Non-pigmented ciliary epithelial cell (primary cell): ENCODE results near the gene TMEM272.

Experiments used
- DNase-seq: peaks from one replicate; pipeline ENCODE4 v3.0.0-alpha.2; 2010; ENCODE audit warnings: low read depth

TMEM272 gene

GRCh38 chr13:51849145-51850101, 4.4 kb upstream of the TMEM272 start:
- no peak for DNase-seq

GRCh38 chr13:51848674-51849073, 3.7 kb upstream of the TMEM272 start:
- no peak for DNase-seq

- DNase-seq: no peak
Measured at GRCh38 chr13:51846756-51847155, 1.8 kb upstream of the TMEM272 start.

DNA sequence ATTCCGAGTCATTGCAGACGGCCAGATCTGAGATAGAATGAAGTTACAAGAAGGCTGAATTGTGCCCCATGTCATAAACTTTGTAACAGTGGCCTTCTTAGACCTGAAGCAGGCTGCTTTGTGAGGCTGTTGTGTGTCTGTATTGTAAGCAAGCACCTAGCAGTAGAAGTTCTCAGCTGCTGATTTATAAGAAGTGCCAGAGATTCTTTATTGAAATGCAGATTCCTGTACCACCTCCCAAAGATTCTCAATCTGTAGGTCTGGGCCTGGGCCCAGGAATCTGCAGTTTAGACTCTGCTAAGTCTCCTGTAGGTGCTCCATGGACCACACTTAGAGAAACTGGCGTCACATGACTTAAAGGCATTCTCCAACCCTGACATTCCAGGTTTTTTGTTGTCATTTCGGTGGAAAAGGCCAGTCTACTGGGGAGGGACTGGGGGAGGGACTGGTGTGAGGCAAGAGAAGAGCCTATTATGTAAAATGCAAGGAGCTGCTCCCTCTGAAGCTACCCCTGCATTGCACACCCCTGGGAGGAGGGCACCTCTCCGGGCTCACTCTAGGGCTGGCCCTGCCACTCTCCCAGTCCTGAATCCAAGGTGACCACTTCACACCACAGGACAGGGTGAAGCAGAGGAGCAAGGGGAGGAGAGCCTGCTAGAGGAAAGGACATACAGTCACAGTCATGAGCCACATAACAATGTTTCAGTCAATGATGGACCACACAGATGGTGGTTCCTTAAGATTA, 769 bp upstream of the TMEM272 start:
- no peak for DNase-seq

GRCh38 chr13:51843529-51843928, 1.4 kb downstream of the TMEM272 start:
- no peak for DNase-seq

GRCh38 chr13:51841732-51842131, 3.2 kb downstream of the TMEM272 start:
- DNase-seq: no peak

GRCh38 chr13:51840917-51841316, 4.1 kb downstream of the TMEM272 start:
- DNase-seq: no peak

- no peak for DNase-seq
Measured at GRCh38 chr13:51839711-51840540, 5.1 kb downstream of the TMEM272 start.

- DNase-seq: peak; percentile 40
Measured at GRCh38 chr13:51838240-51838846, 6.6 kb downstream of the TMEM272 start.

GRCh38 chr13:51837016-51837415, 8.0 kb downstream of the TMEM272 start:
- no peak for DNase-seq

GRCh38 chr13:51834581-51835171, 10.3 kb downstream of the TMEM272 start:
- no peak for DNase-seq

- no peak for DNase-seq
Measured at GRCh38 chr13:51833980-51834379, 11.0 kb downstream of the TMEM272 start.

- DNase-seq: no peak
Measured at GRCh38 chr13:51832471-51833152, 12.4 kb downstream of the TMEM272 start.

DNA sequence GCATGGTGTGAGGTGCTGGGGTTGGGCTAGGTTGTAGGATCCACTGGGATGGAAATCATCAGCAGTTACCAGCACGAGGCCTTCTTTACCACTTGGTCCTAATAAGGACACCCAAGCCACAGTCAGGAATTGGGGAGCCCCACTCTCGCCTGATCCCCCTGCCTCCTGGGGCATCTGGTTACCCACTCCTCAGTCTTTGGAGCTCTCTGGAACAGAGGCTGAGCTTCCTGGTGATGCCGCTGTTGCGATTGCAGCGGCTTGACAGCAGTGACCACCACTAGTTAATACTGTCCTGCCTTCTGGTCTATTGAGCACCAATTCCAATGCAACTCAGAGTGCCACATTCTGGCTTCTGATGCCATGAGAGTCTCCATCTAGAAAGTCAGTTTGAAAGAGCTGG, 13.5 kb downstream of the TMEM272 start:
- DNase-seq: no peak

GRCh38 chr13:51829568-51829899, 15.4 kb downstream of the TMEM272 start:
- no peak for DNase-seq

DNA sequence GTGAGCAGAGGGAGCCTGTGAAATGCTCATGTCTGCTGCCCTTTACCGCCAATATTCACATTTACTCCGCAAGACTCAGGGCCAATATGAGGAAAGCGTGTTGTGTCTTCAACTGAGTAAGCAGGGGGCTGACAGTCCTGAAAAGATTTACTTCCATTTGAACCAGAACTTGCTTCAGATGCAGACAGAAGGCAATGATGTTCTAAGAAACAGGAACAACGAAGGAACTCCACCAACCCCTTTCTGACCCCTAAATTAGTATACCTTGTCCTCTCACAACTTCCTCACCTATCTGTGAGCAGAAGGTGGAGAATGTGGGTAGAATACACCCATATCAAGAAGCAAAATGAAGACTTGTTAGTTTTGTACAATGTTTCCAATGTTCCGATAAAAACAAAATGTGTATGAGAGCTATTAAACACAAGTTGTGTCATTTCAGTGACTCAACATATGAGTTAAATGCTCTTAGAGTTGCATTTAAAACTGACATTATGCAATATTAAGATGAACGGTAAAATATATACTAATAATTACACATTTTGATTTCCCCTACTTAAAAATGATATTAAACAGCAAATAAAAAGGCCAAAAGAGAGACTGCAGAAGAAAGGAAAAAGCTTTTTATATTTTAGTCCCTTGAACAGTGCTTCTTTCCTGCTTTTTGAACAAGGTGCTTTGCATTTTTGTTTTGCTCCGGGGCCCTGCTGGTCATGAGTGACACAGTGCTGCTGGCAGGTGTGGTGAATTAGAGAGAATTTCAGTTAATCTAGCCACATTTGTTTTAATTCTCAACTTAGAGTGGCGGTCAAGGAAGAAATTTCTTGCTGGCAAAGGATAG, 16.0 kb downstream of the TMEM272 start:
- no peak for DNase-seq

GRCh38 chr13:51827254-51827653, 17.7 kb downstream of the TMEM272 start:
- DNase-seq: no peak

DNA sequence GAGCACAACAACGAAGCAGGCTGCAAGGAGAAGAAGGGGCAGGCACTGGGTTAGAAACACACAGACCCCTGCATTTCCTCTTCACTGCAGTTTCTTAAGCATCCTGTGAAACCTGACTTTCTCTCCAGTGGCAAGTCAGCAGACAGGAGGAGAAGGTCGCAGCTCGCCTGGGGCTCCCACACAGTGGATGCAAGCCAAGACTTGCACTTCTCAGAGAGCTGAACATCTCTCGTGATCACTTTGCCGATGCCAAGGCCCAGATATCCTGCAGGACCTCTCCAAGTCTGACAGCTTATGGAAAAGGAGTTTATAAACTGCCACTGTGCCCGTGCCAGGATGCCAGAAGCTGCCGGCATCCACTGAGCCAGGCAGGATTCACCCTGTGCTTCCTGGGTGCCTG, 18.4 kb downstream of the TMEM272 start:
- DNase-seq: no peak

DNA sequence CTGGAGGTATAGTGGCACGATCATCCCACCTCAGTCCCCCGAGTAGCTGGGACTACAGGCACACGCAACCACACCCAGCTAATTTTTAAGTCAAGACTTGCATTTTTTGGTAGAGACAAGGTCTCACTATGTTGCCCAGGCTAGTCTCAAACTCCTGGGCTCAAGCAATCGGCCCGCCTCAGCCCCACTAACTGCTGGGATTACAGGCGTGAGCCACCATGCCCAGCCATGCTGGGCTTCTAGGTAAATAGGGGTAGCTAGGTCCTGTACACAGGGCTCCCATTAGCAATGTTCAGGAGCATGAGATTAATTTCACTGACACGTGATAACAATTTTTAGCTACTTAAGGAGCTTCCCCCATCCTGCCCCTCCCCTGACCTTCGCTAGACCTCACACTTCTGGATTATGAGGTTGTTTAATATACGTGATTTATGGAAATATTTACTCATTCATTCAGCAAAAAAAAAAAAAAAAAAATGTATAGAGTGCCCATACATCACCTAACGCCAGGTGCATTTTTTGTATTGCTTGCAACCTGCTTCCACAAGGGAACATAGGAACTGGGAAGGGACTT, 19.2 kb downstream of the TMEM272 start:
- DNase-seq: no peak

GRCh38 chr13:51825165-51825592, 19.8 kb downstream of the TMEM272 start:
- no peak for DNase-seq
